ENCODE measurements around the gene RAD51B. TPM values are rescaled to one million over a fixed set of nuclear protein-coding genes. Genes with fewer than 3 reads are reported as not detected.

The RAD51B gene
- total RNA-seq, 6 experiments from 2014 or later = 2.7 to 5.8 (median 4.3) TPM

DNA sequence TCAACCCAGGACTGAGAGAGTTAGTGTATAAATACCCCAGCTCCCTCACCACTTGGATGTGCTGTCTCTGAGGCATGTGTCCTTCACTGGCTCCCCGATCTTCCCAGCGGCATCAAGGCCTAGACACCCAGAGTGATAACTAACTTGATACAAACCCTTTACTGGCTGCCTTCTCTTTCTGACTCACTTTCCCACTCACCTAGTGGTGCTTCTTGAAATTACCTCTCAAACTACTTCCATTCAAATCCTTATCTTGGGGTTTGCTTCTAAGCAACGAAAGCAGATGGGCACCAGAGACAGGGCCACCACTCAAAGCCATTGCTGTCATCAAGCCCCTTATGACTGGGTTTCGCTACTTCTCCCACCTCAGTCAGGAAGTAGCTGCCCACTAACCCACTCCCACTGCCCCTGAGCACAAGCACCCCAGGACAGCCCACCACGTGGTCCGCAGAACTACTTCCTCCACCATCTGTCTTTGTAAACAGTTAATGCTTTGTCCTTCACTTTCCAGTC, 956.1 kb downstream of the RAD51B start:
- ATAC-seq (no peak), DNase-seq (peak in 1 of 3 donors; percentile 31)
- TF ChIP-seq POLR2A (IDR thresholded peaks at IDR 0.05) = no peak
- TF ChIP-seq, protein P1, sequence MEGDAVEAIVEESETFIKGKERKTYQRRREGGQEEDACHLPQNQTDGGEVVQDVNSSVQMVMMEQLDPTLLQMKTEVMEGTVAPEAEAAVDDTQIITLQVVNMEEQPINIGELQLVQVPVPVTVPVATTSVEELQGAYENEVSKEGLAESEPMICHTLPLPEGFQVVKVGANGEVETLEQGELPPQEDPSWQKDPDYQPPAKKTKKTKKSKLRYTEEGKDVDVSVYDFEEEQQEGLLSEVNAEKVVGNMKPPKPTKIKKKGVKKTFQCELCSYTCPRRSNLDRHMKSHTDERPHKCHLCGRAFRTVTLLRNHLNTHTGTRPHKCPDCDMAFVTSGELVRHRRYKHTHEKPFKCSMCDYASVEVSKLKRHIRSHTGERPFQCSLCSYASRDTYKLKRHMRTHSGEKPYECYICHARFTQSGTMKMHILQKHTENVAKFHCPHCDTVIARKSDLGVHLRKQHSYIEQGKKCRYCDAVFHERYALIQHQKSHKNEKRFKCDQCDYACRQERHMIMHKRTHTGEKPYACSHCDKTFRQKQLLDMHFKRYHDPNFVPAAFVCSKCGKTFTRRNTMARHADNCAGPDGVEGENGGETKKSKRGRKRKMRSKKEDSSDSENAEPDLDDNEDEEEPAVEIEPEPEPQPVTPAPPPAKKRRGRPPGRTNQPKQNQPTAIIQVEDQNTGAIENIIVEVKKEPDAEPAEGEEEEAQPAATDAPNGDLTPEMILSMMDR (IDR thresholded peaks at IDR 0.05) = no peak
- Histone ChIP-seq H3K4me3 (no peak overlapping the region), H3K4me1 (peaks cover 0 to 12% (median 3%) of the 10 kb centered on the region in 4 donors), H3K36me3 (no peaks in the 10 kb centered on the region), H3K9me3 (no peaks in the 10 kb centered on the region), H3K27ac (no peak overlapping the region), H3K27me3 (no peaks in the 10 kb centered on the region)
- WGBS (ENCODE audit: insufficient coverage, low coverage, low lambda C conversion rate, missing lambda C conversion rate) = 78% methylated on average over 6 of the region's 6 CpGs
- intact Hi-C loops (cut with DNase I) = loop anchor here in 1 of 2 donors (10.0 kb wide), 1 partner anchor 51 kb away; no protein-coding TSS in a partner anchor

DNA sequence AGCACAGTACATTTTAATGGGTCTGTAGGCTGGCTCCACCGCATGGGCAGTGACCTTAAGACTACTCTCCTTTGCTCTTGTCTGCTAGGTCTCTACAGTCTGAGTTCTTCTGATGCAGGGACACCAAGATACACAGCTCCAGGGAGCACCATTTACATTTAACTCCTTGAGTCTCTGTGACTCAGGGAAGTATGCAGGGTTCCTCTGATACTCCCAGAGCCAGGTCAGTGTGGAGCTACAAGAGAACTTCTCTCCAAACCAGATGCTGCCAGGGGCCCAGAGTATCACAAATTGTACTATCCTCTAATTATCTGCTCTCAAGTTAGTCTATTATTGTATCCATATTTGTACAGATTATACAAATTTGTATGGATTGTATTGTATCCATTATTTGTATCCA, 958.1 kb downstream of the RAD51B start:
- Histone ChIP-seq H3K27ac (no peak overlapping the region), H3K4me1 (peaks cover 0 to 31% (median 7%) of the 10 kb centered on the region in 4 donors), H3K4me3 (no peak overlapping the region), H3K27me3 (no peaks in the 10 kb centered on the region), H3K36me3 (no peaks in the 10 kb centered on the region), H3K9me3 (no peaks in the 10 kb centered on the region)
- WGBS (ENCODE audit: insufficient coverage, low coverage, low lambda C conversion rate, missing lambda C conversion rate) = 100% methylated on average over 1 of the region's 1 CpG
- intact Hi-C loops (cut with DNase I) = loop anchor here in 1 of 2 donors (10.0 kb wide), 1 partner anchor 53 kb away; no protein-coding TSS in a partner anchor
- TF ChIP-seq POLR2A (IDR thresholded peaks at IDR 0.05) = no peak
- TF ChIP-seq, protein P1 (IDR thresholded peaks at IDR 0.05) = no peak
- ATAC-seq = no peak
- no peak for DNase-seq

Small RNA genes within 50 kb of the gene (small RNA-seq; reads per million reads assigned to genes)
- gene RN7SL108P (0 to 0.52 reads per million in 2 experiments), gene RN7SL706P (0 to 0.10 reads per million in 2 experiments), gene RNU6-921P (0 reads per million in 2 experiments)

Other genes with a start within 250 kb of the RAD51B start
- gene PIGH, start 219.5 kb upstream of the RAD51B start, total RNA-seq = 10 to 100 TPM; 12.7 to 16.0 (median 13.8) TPM
- 1 to 10 TPM in 3 of 6 experiments, under 1 TPM in 2, not detected in 1; 0.92 to 3.3 (median 1.7) TPM for gene ARG2, start 199.9 kb upstream of the RAD51B start, total RNA-seq
- gene VTI1B, start 145.1 kb upstream of the RAD51B start, total RNA-seq = 10 to 100 TPM; 44.2 to 70.1 (median 54.6) TPM
- gene RDH11, start 124.0 kb upstream of the RAD51B start, total RNA-seq = 100 to 1,000 TPM in 2 of 6 experiments, 10 to 100 TPM in 4; 35.5 to 106 (median 83.4) TPM
- 1 to 10 TPM in 5 of 6 experiments, under 1 TPM in 1; 0.22 to 2.4 (median 1.2) TPM for gene RDH12, start 117.9 kb upstream of the RAD51B start, total RNA-seq
- 10 to 100 TPM in 5 of 6 experiments, 1 to 10 TPM in 1; 8.3 to 14.8 (median 11.3) TPM for gene ZFYVE26, start 3.2 kb upstream of the RAD51B start, total RNA-seq